ENCODE data around the gene TLN1.

The TLN1 gene, protein sequence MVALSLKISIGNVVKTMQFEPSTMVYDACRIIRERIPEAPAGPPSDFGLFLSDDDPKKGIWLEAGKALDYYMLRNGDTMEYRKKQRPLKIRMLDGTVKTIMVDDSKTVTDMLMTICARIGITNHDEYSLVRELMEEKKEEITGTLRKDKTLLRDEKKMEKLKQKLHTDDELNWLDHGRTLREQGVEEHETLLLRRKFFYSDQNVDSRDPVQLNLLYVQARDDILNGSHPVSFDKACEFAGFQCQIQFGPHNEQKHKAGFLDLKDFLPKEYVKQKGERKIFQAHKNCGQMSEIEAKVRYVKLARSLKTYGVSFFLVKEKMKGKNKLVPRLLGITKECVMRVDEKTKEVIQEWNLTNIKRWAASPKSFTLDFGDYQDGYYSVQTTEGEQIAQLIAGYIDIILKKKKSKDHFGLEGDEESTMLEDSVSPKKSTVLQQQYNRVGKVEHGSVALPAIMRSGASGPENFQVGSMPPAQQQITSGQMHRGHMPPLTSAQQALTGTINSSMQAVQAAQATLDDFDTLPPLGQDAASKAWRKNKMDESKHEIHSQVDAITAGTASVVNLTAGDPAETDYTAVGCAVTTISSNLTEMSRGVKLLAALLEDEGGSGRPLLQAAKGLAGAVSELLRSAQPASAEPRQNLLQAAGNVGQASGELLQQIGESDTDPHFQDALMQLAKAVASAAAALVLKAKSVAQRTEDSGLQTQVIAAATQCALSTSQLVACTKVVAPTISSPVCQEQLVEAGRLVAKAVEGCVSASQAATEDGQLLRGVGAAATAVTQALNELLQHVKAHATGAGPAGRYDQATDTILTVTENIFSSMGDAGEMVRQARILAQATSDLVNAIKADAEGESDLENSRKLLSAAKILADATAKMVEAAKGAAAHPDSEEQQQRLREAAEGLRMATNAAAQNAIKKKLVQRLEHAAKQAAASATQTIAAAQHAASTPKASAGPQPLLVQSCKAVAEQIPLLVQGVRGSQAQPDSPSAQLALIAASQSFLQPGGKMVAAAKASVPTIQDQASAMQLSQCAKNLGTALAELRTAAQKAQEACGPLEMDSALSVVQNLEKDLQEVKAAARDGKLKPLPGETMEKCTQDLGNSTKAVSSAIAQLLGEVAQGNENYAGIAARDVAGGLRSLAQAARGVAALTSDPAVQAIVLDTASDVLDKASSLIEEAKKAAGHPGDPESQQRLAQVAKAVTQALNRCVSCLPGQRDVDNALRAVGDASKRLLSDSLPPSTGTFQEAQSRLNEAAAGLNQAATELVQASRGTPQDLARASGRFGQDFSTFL (N-terminal part only)

GRCh38 chr9:35732185-35732799 is at the start of gene TLN1, which contains the start of gene CREB3:
Gene TLN1, minus strand, starts transcription at chr9:35732195. Its CDS starts 6,501 bp downstream, at chr9:35725694.
Gene CREB3, plus strand, starts transcription at chr9:35732666. Its CDS starts 107 bp downstream, at chr9:35732773.
- DNase-seq = peak; percentile 92

DNA sequence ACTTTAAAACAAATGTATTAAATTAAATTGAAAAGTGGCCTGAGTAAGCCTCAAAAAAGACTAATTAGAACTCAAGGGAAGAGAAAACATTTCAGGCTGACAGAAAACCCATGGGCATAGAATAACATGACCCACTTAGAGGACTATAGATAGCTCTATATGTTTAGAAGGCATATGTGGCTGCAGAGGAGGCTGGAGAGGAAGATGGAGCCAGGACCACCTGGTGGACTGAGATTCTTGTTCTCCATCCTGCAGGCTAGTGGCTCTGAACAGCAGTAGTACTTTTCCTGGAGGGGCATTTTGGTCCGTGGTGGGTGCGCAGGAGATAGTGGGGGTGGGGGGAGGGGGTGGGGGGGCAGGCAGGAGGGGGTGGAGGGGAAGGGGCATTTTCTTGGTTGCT is 49.1 kb upstream of the TLN1 start:
- no peak for DNase-seq

DNA sequence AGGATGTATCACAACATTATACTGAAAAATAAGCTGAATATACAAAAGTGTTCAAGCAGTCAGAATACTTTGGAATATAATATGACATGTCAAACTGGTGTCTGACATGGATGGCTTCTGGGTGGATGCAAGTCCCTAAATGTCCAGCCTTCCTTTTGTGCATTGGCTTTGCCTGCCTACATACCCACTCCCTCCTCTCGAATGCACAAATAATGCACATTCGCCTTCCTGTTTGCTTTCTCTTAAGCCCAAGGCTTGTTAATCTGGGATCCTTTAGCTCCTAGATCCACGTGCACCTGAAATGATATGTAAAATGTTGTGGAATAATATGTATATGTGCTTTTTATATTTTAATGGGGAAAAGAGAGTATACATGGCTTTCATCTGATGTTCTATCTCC is 46.5 kb upstream of the TLN1 start:
- DNase-seq = no peak

DNA sequence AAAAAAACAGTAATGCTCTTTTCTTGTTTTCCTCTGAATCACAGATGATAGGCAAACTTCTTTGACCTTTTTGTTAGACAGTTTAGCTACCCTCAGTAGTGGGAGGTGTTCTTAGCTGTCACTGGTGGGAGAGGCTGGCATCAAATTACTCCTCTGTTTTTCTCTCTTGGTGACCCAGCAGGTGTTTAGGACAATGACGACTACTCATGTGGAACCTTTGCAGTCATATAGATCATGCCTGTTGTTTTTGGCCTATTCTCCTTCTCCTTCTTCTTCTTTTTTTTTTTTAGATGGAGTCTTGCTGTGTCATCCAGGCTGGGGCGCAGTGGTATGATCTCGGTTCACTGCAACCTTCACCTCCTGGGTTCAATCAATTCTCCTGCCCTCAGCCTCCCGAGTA is 44.0 kb upstream of the TLN1 start:
- DNase-seq = no peak

GRCh38 chr9:35774907-35775635 is 43.1 kb upstream of the TLN1 start:
- DNase-seq = no peak

- DNase-seq = peak; percentile 7
Measured at GRCh38 chr9:35771943-35772342, 39.9 kb upstream of the TLN1 start.

DNA sequence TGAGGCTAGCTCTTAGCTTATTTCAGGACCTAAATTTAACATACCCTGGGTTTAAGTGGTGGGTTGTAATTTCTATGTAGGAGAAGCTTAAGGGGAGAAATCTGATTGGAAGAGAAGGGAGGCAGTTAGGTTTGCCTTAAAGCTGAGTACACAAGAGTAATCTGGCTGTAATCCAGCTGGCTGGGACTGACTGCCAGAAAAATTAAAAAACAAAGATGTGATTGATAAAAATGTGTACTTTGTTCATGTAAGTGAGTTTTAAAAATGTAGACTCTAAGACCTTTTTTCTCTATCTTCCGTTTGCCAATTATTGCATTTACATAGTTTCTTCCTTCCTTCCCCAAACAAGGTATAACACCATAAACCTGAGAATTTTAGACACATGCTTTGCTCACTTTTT is 39.5 kb upstream of the TLN1 start:
- no peak for DNase-seq

- no peak for DNase-seq
Measured at GRCh38 chr9:35771075-35771433, 39.1 kb upstream of the TLN1 start.

GRCh38 chr9:35769763-35770162 is 37.8 kb upstream of the TLN1 start:
- no peak for DNase-seq

DNA sequence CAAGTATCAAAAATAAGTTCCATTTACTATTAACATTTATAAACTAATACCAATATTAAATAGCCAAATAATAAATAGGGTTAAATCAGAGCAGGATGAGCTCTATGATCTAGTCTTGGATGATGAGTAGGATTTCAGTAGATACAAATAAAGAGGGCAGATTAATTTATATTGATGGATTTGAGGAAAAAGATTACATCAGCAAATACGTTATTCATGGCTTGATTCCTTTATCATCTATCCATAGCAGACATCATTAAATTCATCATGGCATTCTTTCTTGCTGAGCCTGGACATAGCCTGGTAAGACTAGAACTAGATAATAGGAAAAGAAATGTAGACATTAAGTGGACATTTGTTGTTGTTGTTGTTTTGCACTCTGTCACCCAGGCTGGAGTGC is 35.5 kb upstream of the TLN1 start:
- DNase-seq = no peak

GRCh38 chr9:35766997-35767396 is 35.0 kb upstream of the TLN1 start:
- DNase-seq = no peak

- DNase-seq = no peak
Measured at GRCh38 chr9:35763803-35764202, 31.8 kb upstream of the TLN1 start.

DNA sequence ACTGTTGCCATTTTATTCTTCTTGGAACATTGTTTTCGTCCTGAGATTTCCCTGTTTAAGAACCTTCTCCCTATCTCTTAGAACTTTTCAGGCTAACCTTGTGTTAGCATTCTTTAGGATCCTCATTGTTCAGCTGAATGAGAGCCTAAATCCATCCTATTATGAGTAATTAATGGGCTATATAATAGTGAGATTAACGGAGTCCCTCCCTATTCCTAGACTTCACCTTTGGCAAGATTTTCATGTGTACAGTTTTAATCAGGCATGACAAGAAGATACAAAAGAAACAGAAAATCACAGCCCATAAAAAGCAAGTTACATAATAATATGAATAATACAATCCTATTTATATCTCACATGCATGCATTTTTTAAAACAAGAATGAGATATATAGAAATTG is 31.2 kb upstream of the TLN1 start:
- no peak for DNase-seq

- DNase-seq = peak; percentile 61
Measured at GRCh38 chr9:35760651-35761050, 28.7 kb upstream of the TLN1 start.

DNA sequence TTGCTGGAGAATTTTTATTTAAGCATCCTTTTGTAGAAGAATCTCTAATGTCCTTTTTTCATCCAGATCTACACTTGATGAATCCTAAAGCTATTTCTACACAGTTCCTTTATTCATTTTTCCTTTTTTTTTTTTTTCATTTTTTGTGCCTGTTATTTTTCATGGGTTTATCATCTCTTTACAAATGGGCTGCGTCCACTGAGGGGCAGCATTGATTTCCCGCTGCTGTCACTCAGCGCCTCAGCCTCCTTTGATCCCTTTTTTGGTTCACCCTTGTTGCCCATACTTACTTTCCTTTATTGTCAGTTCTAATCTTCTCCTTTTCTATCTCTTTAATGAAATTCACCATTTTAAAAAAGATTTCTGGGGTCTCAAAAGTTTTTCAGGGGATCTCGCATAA is 27.8 kb upstream of the TLN1 start:
- DNase-seq = no peak

GRCh38 chr9:35758475-35759050 is 26.6 kb upstream of the TLN1 start:
- no peak for DNase-seq

DNA sequence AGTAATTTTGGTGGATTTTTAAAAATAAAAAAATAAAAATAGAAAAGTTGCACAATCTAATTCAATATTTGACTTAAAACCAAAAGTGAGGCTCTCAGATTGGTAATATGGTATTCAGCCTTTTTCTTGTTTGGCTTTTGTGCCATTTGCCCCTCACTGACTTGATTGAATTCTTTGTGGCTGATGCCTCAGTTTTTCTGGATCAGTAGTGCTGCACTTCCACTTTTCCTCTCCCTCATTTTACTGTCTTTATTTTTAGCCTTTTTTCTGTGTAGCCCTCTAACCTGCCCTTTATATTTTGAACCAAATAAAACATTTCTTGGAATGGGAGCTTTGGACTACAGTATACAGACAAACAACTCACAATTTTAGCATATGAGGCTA is 25.9 kb upstream of the TLN1 start:
- DNase-seq = no peak

- DNase-seq = peak; percentile 34
Measured at GRCh38 chr9:35757226-35757891, 25.4 kb upstream of the TLN1 start.

DNA sequence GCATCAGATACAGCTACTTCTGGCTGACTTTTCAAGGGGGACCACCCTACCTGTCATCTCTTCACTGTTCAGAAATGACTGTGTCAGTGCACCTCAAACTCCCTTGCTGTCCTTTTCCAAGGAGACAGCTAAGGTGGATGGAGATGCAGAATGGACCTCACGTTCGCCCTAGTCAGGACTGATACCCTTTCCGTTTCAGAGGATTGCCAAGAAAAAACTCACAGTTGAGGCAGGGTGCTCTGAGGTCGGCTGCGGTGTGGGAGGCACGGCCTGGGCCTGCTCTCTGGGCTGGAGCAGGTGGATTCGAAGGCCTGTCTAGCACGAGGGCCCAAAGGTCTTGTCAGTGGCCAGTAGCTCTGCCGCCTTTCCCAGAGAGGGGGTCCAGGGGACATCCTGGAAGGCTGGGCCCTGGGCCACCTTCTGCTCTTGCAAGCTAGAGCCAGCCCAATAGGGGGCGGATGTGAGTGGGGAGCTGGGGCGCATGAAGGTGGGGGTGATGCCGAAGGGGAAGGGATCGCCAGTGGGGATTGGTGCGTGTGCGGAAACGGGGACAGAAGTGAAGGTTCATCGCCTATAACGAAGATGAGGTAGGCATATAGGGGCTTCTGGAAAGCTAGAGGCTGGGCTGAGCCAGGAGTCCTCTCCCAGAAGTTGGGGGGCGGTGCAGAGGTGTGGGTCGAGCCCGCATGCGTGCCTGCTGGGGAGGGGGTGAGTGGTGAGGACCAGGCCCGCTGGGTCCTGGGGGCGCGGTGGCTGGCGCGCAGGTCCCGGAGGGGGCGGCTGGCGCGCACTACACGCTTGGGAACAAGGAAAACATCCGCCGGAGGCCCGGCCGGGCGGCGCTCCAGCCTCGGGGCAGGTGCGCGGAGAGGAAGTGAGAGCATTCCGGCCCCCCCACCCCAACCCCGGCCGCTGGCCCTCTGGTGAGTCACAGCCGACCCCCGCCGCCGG is 24.6 kb upstream of the TLN1 start:
- DNase-seq = peak; percentile 40

DNA sequence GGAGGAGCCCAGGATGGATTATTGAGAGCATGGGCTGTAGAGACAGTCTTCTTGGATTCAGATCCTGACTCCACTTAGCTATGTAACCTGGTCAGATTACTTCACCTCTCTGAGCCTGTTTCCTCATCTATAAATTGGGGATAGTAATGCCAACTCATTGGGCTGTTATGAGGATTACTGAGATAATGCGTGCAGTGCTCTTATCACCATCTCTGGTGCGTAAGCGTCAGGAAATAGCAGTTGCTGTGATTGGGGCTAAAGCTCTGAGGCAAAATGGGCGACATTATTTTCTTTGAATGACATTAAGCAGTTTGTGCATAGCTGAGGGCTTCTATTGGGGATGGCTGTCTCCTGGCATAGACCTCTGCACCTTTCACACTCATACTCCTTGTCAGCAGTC is 23.1 kb upstream of the TLN1 start:
- DNase-seq = no peak

Measured in NCI-H226 (cell line).